SK-N-MC (cell line): Measurements from ENCODE around the gene FES.

Source experiments
- EZH2 ChIP-seq: fragments of 200-600 bp; sonication (generic); IDR thresholded peaks from one replicate; pipeline ENCODE4 v1.6.1; 2017; ENCODE audit warnings: antibody characterized with exemption
- FOXP2 ChIP-seq: optimal IDR thresholded peaks from 2 replicates; pipeline ENCODE3; 2011; ENCODE audit warnings: mild to moderate bottlenecking, moderate library complexity; ENCODE audit not compliant: insufficient read depth; ENCODE audit errors: extremely low read length, control extremely low read depth
- POLR2AphosphoS5 ChIP-seq: IDR thresholded peaks from 2 replicates; pipeline ENCODE4 v1.6.1; 2012; ENCODE audit warnings: mild to moderate bottlenecking, low read depth, low read length, borderline replicate concordance

DNA sequence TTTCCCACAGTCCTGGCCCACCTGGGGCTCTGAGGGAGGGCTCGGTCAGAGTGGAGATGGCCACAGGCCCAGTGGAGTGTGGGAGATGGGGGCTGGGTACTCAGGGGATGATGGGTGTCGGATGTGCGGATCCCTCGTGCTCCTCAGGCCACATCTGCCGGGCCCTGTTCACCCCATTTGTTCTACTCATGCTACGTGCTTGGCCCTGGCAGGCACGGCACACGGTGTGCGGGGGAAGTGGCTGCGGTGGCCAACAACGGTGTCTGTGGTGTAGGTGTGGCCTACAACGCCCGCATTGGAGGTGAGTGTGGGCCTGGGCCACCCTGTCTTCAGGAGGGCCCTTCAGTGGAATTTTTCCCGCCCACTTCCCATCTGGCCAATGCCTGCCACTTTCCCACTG is 7.0 kb upstream of the FES start:
- TF ChIP-seq POLR2AphosphoS5 (no peak), EZH2 (no peak), FOXP2 (no peak)
